Measurements from ENCODE around the gene ADGRD1.

The ADGRD1 gene

GRCh38 chr12:131045705-131046460 is 92.2 kb downstream of the ADGRD1 start:
- DNase-seq, result no peak

DNA sequence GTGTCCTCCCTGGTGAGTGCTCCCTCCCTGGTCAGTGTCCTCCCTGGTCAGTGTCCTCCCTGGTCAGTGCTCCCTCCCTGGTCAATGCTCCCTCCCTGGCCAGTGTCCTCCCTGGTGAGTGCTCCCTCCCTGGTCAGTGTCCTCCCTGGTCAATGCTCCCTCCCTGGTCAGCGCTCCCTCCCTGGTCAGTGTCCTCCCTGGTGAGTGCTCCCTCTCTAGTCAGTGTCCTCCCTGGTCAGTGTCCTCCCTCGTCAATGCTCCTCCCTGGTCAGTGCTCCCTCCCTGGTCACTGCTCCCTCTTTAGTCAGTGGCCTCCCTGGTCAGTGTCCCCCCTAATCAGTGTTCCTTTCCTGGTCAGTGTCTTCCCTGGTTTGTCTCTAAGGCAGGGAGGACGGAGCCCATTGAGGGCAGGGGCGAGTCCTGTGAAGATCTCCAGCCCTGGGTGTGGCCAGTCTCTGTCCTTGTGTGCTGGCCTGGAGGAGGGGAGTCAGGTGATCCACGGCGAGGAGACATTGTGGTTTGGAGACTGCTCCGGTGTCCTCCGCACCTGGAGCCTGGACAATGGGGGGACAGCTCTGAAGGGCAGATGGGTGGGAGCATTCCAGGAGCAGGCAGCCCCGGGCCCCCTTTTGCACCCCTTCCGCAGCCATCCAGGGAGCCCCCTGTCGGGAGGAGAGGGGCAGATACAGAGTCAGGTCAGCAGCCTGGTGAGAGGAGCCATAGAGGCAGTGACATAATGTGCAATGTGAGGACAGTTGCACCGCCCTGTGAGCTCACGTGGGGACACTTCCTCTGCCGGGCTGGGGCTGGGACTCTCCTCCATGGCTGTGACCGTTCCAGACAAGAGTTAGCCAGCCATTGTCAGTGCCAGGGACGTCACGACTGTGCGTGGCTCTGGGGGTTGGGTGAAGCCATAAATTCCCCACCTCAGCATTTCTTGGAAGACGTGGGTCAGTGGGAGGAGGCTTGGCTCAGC is 93.4 kb downstream of the ADGRD1 start:
- DNase-seq, result no peak

- DNase-seq, result no peak
These were observed 94.3 kb downstream of the ADGRD1 start for GRCh38 chr12:131047789-131048610.

DNA sequence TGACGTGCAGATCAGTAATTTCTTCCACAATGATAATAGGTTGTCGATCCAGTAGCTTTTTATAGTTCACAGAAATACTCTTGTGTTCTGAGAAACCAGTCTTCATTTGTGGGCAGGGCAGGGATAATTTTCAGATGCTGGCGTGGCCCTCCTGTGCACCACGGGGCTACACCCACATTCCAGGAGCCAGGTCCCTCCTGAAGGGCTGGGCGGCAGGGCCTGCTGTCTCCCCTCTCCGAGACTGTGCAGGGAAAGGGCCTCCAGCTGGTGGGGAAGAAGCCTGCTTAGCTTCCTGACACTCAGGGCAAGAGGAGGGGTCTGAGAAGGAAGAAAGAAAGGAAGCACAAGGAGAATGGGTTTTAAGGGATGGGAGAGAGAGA is 94.9 kb downstream of the ADGRD1 start:
- DNase-seq, result no peak

DNA sequence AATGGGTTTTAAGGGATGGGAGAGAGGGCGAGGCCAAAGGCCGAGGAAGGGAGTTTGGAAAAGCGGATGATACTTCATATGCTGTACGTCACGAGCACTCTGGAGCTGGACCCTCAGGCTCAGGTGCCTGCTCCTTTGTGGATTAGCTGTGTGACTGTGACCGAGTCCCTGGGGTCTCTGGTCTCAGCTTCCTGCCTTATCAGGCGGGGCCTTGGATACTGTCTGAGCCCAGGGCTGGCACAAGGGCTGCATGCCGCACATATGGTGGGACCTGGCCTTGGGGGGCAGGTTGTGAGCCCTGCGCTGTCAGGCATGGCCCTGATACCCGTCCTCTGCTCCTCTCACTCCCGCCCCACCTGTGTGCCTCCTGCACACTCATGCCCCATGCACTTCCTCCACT is 95.3 kb downstream of the ADGRD1 start:
- no peak for DNase-seq

GRCh38 chr12:131049549-131050339 is 96.0 kb downstream of the ADGRD1 start:
- no peak for DNase-seq

DNA sequence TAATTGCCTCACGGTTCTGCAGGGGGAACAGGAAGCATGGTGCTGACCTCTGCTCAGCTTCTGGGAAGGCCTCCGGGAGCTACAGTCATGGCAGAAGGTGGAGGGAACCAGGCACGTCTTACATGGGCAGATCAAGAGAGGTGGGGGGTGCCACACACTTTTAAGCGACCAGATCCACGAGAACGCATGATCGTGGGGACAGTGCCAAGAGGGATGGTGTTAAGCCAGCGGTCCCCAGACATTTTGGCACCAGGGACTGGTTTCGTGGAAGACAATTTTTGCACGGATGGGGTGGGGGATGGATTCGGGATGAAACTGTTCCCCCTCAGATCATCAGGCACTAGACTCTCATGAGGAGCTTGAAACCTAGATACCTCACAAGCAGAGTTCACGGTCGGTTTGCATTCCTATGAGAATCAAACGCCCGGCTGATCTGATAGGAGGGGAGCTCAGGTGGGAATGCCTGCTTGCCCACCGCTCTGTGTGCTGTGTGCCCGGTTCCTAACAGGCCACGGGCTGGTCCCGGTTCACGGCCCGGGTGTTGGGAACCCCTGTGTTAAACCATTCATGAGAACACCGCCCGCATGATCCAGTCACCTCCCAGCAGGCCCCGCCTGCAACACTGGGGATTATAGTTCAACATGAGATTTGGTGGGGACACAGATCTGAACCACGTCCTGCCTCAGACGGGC is 96.9 kb downstream of the ADGRD1 start:
- no peak for DNase-seq

DNA sequence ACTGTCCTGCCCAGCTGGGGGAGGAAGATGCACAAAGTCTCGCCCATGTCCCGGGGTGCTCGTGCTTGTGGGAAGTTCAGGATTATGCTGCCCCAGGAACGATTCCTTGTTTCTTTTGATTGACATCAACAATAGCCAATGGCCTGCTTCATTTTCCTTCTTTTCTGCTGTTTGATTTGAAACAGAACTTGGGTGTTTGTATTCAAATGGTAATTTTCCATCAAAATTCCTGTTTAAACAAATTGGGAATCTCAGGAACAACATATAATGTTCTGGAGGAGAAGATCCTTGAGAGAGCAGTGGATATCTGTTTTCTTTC is 97.4 kb downstream of the ADGRD1 start:
- no peak for DNase-seq

- no peak for DNase-seq
These were observed 98.5 kb downstream of the ADGRD1 start for GRCh38 chr12:131052063-131052781.

- no peak for DNase-seq
These were observed 99.2 kb downstream of the ADGRD1 start for GRCh38 chr12:131052929-131053328.

DNA sequence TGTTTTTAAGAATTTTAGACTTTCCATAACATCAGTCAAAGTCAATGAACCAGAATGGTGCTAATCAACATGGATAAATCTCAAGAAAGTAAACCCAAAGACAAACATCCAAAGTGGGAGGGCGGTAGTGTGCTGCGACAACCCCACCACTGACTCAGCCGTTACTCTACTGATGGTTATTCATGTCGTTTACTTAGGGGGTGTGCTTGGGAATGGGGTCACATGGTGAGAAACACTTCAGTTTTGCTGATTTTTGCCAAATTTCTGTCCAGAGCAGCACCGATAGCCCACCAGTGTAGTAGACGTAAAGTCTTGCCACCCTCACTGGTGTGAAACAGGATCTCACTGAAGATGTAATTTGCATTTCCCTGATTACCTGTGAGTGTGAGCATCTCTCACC is 99.9 kb downstream of the ADGRD1 start:
- DNase-seq, result no peak

GRCh38 chr12:131054345-131055092 is 100.8 kb downstream of the ADGRD1 start:
- no peak for DNase-seq

- DNase-seq, result no peak
These were observed 101.4 kb downstream of the ADGRD1 start for GRCh38 chr12:131055093-131055465.

- DNase-seq, result no peak
These were observed 102.0 kb downstream of the ADGRD1 start for GRCh38 chr12:131055596-131056233.

DNA sequence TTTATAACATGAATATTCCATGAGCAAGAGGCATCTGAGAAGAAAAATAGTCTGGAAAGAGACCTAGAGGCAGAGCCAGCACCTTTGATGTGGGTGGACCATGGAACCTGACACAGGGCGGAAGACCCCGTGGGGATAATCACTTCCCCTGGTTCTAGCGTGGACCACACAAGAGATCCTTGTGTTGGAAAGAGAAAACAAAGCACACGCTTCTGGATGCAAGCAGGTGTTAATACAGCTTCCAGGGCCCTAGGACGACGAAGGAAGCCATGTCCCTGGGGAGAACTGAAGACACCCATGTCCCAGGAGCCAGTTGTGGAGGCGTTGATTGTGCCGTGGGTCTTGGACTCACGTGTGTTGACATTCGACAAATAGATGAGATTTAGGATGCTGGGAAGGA is 102.9 kb downstream of the ADGRD1 start:
- DNase-seq, result no peak

DNA sequence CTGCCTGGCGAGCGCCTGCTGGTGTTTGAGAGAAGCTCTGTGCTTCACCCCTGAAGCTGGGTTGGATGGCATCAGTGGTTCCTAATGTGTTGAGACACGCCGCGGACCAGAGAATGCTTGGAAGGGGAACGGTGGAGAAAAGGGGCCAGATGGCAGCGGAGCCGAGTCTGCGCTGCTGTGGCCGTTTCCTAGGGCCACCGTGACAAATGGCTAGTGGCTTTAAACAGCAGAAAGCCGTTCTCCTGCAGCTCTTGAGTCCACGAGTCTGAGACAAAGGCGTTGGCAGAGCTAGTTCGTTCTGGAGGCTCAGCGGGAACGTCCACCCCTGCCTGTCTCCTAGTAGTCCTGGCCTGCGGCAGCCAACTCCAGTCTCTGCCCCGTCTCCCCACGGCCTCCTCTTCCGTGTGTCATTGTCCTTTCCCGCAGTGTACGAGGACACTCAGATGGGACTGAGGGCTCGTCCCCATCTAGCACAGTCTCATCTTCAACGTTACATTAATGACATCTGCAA is 103.6 kb downstream of the ADGRD1 start:
- no peak for DNase-seq

DNA sequence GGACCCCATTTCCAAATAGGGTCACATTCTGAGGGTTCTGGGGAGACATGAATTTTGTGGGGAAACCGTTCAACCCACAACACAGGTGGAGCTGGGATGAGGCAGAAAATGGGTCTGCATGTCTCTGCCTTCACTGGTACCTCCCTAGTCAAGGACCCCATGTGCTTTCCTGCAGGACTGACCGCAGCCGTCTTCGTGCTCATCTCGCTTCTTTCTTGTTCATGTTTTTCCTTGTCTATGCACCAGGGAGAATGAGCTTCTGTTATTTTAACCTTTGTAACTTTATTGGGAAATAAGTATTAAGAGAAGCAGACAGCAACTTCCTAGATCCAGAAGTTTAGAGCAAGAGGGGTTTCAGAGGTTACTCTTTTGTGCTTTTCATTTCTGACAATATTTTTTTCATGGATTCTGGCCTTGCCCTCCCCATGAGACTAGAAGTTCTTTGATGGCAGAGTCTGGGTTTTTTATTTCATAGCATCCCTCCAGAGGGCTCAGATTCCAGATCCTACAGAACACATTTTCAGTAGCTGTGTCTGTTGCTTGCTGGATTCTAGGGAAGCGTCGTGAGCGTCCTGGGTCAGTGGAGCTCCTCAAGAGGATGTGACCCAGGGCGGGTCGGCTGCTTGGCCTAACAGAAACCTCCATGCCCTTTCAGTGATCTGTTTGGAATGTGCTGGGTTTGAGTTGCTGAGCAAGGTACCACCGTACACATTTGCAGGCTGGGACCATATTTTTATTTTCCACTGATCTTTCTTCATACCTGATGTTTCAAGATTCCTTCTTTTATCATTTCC is 104.2 kb downstream of the ADGRD1 start:
- no peak for DNase-seq

GRCh38 chr12:131058700-131059099 is 105.0 kb downstream of the ADGRD1 start:
- DNase-seq, result no peak
